Measurements from ENCODE around the gene ZNF544.
A peak's percentile ranks its signal among the peaks of the same experiment; 100 is the strongest.
"Not testable (repeated sequence)": the region's sequence is repeated elsewhere in the genome, so short reads cannot be mapped to it uniquely, and the experiment has no call there.

The ZNF544 gene

GRCh38 chr19:58213075-58213369, 15.7 kb upstream of the ZNF544 start:
- Histone ChIP-seq H3K36me3 (ENCODE audit: insufficient read depth, low read depth, low read length) (peaks cover 64% of the 10 kb centered on the region), H3K4me3 (ENCODE audit: low read length) (no peak overlapping the region)

GRCh38 chr19:58217069-58217481, 11.6 kb upstream of the ZNF544 start:
- Histone ChIP-seq H3K4me1 (ENCODE audit: insufficient read depth, low read length) (no peaks in the 10 kb centered on the region), H3K27me3 (ENCODE audit: insufficient read depth, low read length) (no peaks in the 10 kb centered on the region), H3K9ac (ENCODE audit: low read depth, low read length) (no peak overlapping the region), H3K27ac (ENCODE audit: low read length) (no peak overlapping the region), H3K36me3 (ENCODE audit: insufficient read depth, low read depth, low read length) (peaks cover 23% of the 10 kb centered on the region), H3K9me3 (ENCODE audit: insufficient read depth, low read depth, low read length) (peaks cover 35% of the 10 kb centered on the region), H3K4me3 (ENCODE audit: low read length) (no peak overlapping the region)

More at GRCh38 chr19:58213075-58213369, 15.7 kb upstream of the ZNF544 start:
- no peak overlapping the region for H3K27ac ChIP-seq (ENCODE audit: low read length)
- H3K9me3 ChIP-seq (ENCODE audit: insufficient read depth, low read depth, low read length): peaks cover 66% of the 10 kb centered on the region
- no peaks in the 10 kb centered on the region for H3K4me1 ChIP-seq (ENCODE audit: insufficient read depth, low read length)
- H3K27me3 ChIP-seq (ENCODE audit: insufficient read depth, low read length): no peaks in the 10 kb centered on the region
- no peak overlapping the region for H3K9ac ChIP-seq (ENCODE audit: low read depth, low read length)

GRCh38 chr19:58217607-58218391, 10.9 kb upstream of the ZNF544 start:
- no peaks in the 10 kb centered on the region for H3K27me3 ChIP-seq (ENCODE audit: insufficient read depth, low read length)
- H3K9ac ChIP-seq (ENCODE audit: low read depth, low read length): no peak overlapping the region
- peaks cover 16% of the 10 kb centered on the region for H3K36me3 ChIP-seq (ENCODE audit: insufficient read depth, low read depth, low read length)
- no peak overlapping the region for H3K27ac ChIP-seq (ENCODE audit: low read length)
- H3K9me3 ChIP-seq (ENCODE audit: insufficient read depth, low read depth, low read length): peaks cover 27% of the 10 kb centered on the region
- H3K4me3 ChIP-seq (ENCODE audit: low read length): no peak overlapping the region
- no peaks in the 10 kb centered on the region for H3K4me1 ChIP-seq (ENCODE audit: insufficient read depth, low read length)

GRCh38 chr19:58218899-58219298, 9.8 kb upstream of the ZNF544 start:
- H3K9ac ChIP-seq (ENCODE audit: low read depth, low read length): no peak overlapping the region
- no peaks in the 10 kb centered on the region for H3K27me3 ChIP-seq (ENCODE audit: insufficient read depth, low read length)
- H3K4me1 ChIP-seq (ENCODE audit: insufficient read depth, low read length): no peaks in the 10 kb centered on the region
- H3K9me3 ChIP-seq (ENCODE audit: insufficient read depth, low read depth, low read length): peaks cover 16% of the 10 kb centered on the region
- no peak overlapping the region for H3K27ac ChIP-seq (ENCODE audit: low read length)
- no peak overlapping the region for H3K4me3 ChIP-seq (ENCODE audit: low read length)
- H3K36me3 ChIP-seq (ENCODE audit: insufficient read depth, low read depth, low read length): peaks cover 5% of the 10 kb centered on the region; the same call in 1 of the 2 replicates

- peaks cover 10% of the 10 kb centered on the region; the same call in 1 of the 2 replicates for H3K4me1 ChIP-seq (ENCODE audit: insufficient read depth, low read length)
- peak overlapping the region; percentile 19 for H3K27ac ChIP-seq (ENCODE audit: low read length)
- peak overlapping the region; percentile 82; the same call in 1 of the 2 replicates for H3K9ac ChIP-seq (ENCODE audit: low read depth, low read length)
- H3K4me3 ChIP-seq (ENCODE audit: low read length): peak overlapping the region; percentile 74
- peaks cover 35% of the 10 kb centered on the region for H3K36me3 ChIP-seq (ENCODE audit: insufficient read depth, low read depth, low read length)
- H3K27me3 ChIP-seq (ENCODE audit: insufficient read depth, low read length): no peaks in the 10 kb centered on the region
- H3K9me3 ChIP-seq (ENCODE audit: insufficient read depth, low read depth, low read length): peaks cover 8% of the 10 kb centered on the region; the same call in 1 of the 2 replicates
These were observed 640 bp upstream of the ZNF544 start for GRCh38 chr19:58227964-58228584.

- peak overlapping the region; percentile 82 for H3K9ac ChIP-seq (ENCODE audit: low read depth, low read length)
These were observed 533 bp downstream of the ZNF544 start for GRCh38 chr19:58229255-58229639.

GRCh38 chr19:58237324-58237723, 8.6 kb downstream of the ZNF544 start:
- Histone ChIP-seq H3K27ac (ENCODE audit: low read length) (no peak overlapping the region), H3K9ac (ENCODE audit: low read depth, low read length) (no peak overlapping the region), H3K9me3 (ENCODE audit: insufficient read depth, low read depth, low read length) (no peaks in the 10 kb centered on the region), H3K36me3 (ENCODE audit: insufficient read depth, low read depth, low read length) (peaks cover 91% of the 10 kb centered on the region), H3K27me3 (ENCODE audit: insufficient read depth, low read length) (no peaks in the 10 kb centered on the region), H3K4me3 (ENCODE audit: low read length) (no peak overlapping the region), H3K4me1 (ENCODE audit: insufficient read depth, low read length) (no peaks in the 10 kb centered on the region)

More at GRCh38 chr19:58229255-58229639, 533 bp downstream of the ZNF544 start:
- Histone ChIP-seq H3K4me1 (ENCODE audit: insufficient read depth, low read length) (peaks cover 10% of the 10 kb centered on the region; the same call in 1 of the 2 replicates), H3K4me3 (ENCODE audit: low read length) (peak overlapping the region; percentile 74), H3K36me3 (ENCODE audit: insufficient read depth, low read depth, low read length) (peaks cover 47% of the 10 kb centered on the region), H3K27ac (ENCODE audit: low read length) (peak overlapping the region; percentile 19), H3K27me3 (ENCODE audit: insufficient read depth, low read length) (no peaks in the 10 kb centered on the region), H3K9me3 (ENCODE audit: insufficient read depth, low read depth, low read length) (peaks cover 8% of the 10 kb centered on the region; the same call in 1 of the 2 replicates)

GRCh38 chr19:58243351-58243750, 14.6 kb downstream of the ZNF544 start:
- Histone ChIP-seq H3K27me3 (ENCODE audit: insufficient read depth, low read length) (no peaks in the 10 kb centered on the region), H3K4me1 (ENCODE audit: insufficient read depth, low read length) (no peaks in the 10 kb centered on the region), H3K4me3 (ENCODE audit: low read length) (no peak overlapping the region), H3K27ac (ENCODE audit: low read length) (no peak overlapping the region), H3K9me3 (ENCODE audit: insufficient read depth, low read depth, low read length) (peaks cover 25% of the 10 kb centered on the region), H3K36me3 (ENCODE audit: insufficient read depth, low read depth, low read length) (peaks cover 97% of the 10 kb centered on the region), H3K9ac (ENCODE audit: low read depth, low read length) (no peak overlapping the region)

GRCh38 chr19:58248886-58249285, 20.2 kb downstream of the ZNF544 start:
- H3K27me3 ChIP-seq (ENCODE audit: insufficient read depth, low read length): no peaks in the 10 kb centered on the region
- no peaks in the 10 kb centered on the region for H3K4me1 ChIP-seq (ENCODE audit: insufficient read depth, low read length)
- H3K9ac ChIP-seq (ENCODE audit: low read depth, low read length): no peak overlapping the region
- H3K9me3 ChIP-seq (ENCODE audit: insufficient read depth, low read depth, low read length): peaks cover 81% of the 10 kb centered on the region
- peaks cover 100% of the 10 kb centered on the region for H3K36me3 ChIP-seq (ENCODE audit: insufficient read depth, low read depth, low read length)
- H3K27ac ChIP-seq (ENCODE audit: low read length): no peak overlapping the region
- H3K4me3 ChIP-seq (ENCODE audit: low read length): no peak overlapping the region

- peaks cover 98% of the 10 kb centered on the region for H3K36me3 ChIP-seq (ENCODE audit: insufficient read depth, low read depth, low read length)
- peak overlapping the region; percentile 47 for H3K4me3 ChIP-seq (ENCODE audit: low read length)
These were observed 23.5 kb downstream of the ZNF544 start for GRCh38 chr19:58252102-58252685.

GRCh38 chr19:58258259-58258658, 29.5 kb downstream of the ZNF544 start:
- Histone ChIP-seq H3K9me3 (ENCODE audit: insufficient read depth, low read depth, low read length) (peaks cover 99% of the 10 kb centered on the region), H3K36me3 (ENCODE audit: insufficient read depth, low read depth, low read length) (peaks cover 98% of the 10 kb centered on the region), H3K4me3 (ENCODE audit: low read length) (0 out of 2 replicates have a peak overlapping the region, but pooled peaks have one; percentile 33)
- not testable (repeated sequence) for H3K27me3 ChIP-seq (ENCODE audit: insufficient read depth, low read length); H3K4me1 ChIP-seq (ENCODE audit: insufficient read depth, low read length); H3K9ac ChIP-seq (ENCODE audit: low read depth, low read length); H3K27ac ChIP-seq (ENCODE audit: low read length)

More at GRCh38 chr19:58252102-58252685, 23.5 kb downstream of the ZNF544 start:
- Histone ChIP-seq H3K9me3 (ENCODE audit: insufficient read depth, low read depth, low read length) (peaks cover 98% of the 10 kb centered on the region), H3K27ac (ENCODE audit: low read length) (no peak overlapping the region), H3K27me3 (ENCODE audit: insufficient read depth, low read length) (no peaks in the 10 kb centered on the region), H3K9ac (ENCODE audit: low read depth, low read length) (no peak overlapping the region), H3K4me1 (ENCODE audit: insufficient read depth, low read length) (no peaks in the 10 kb centered on the region)

All from iPS-20b (cell line).